PC-3 (cell line): ENCODE results near the gene ING2. TPM values are rescaled to one million over a fixed set of nuclear protein-coding genes. Genes with fewer than 3 reads are reported as not detected.

Experiments used
- ATAC-seq: fragments of 200-7000 bp; cut with Tn5 transposase; 2 replicates; pipeline ENCODE4 v1.9.1; 2020; ENCODE audit warnings: mild to moderate bottlenecking, moderate library complexity
- BruUV-seq: library from RNA; stranded (reverse); fragments of 400-500 nt; replicated peaks from 2 replicates; lab custom pipeline; 2021; lab: Mats Ljungman, UMichigan
- CTCF ChIA-PET: fragments of 300-600 bp; sonication (Branson Sonifier 250); formaldehyde crosslinking; loops from one replicate; lab custom pipeline; 2022; ENCODE audit warnings: antibody characterized with exemption; lab: Charles Lee
- POLR2A ChIA-PET: fragments of 300-600 bp; sonication (Branson Sonifier 250); formaldehyde crosslinking; loops from one replicate; lab custom pipeline; 2022; ENCODE audit warnings: antibody characterized with exemption; ENCODE audit not compliant: unreplicated experiment; lab: Charles Lee
- DNase-seq: peaks from one replicate; pipeline ENCODE4 v3.0.0-alpha.2; 2015
- H2AFZ ChIP-seq: fragments of 300-600 bp; sonication (generic); 2 replicates; pipeline ENCODE4 v1.6.0; 2016; ENCODE audit warnings: antibody characterized with exemption, low read length
- H3F3A ChIP-seq: fragments of 300-600 bp; sonication (generic); one replicate; pipeline ENCODE4 v1.6.0; 2017; ENCODE audit warnings: antibody characterized with exemption, low read length, control low read depth, mild to moderate bottlenecking; ENCODE audit not compliant: unreplicated experiment
- H3K27ac ChIP-seq: fragments of 300-600 bp; sonication (generic); 2 replicates; pipeline ENCODE4 v1.5.1; 2016; ENCODE audit warnings: mild to moderate bottlenecking, low read length
- H3K27me3 ChIP-seq: fragments of 300-600 bp; sonication (generic); 2 replicates; pipeline ENCODE4 v1.6.1; 2016; ENCODE audit warnings: low read length, mixed read lengths
- H3K36me3 ChIP-seq: fragments of 300-600 bp; sonication (generic); 2 replicates; pipeline ENCODE4 v1.6.1; 2016; ENCODE audit warnings: low read depth, mixed run types, low read length, mixed read lengths
- H3K4me1 ChIP-seq: fragments of 300-600 bp; sonication (generic); 2 replicates; pipeline ENCODE4 v1.5.1; 2016; ENCODE audit warnings: low read length; ENCODE audit not compliant: insufficient read depth
- H3K4me2 ChIP-seq: fragments of 300-600 bp; sonication (generic); 2 replicates; pipeline ENCODE4 v1.6.0; 2016; ENCODE audit warnings: low read length
- H3K4me3 ChIP-seq: fragments of 300-600 bp; sonication (generic); 2 replicates; pipeline ENCODE4 v1.5.1; 2016; ENCODE audit warnings: mild to moderate bottlenecking, low read length, mixed read lengths
- H3K79me2 ChIP-seq: fragments of 300-600 bp; sonication (generic); 2 replicates; pipeline ENCODE4 v1.6.1; 2017; ENCODE audit warnings: low read length, mixed read lengths
- H3K9ac ChIP-seq: fragments of 300-600 bp; sonication (generic); 2 replicates; pipeline ENCODE4 v1.6.0; 2016; ENCODE audit warnings: mild to moderate bottlenecking, low read length
- H3K9me2 ChIP-seq: fragments of 300-600 bp; sonication (generic); replicated peaks from 2 replicates; pipeline ENCODE4 v1.6.1; 2016; ENCODE audit warnings: mixed run types, low read length, mixed read lengths
- H3K9me3 ChIP-seq: fragments of 300-600 bp; sonication (generic); 2 replicates; pipeline ENCODE4 v1.6.1; 2016; ENCODE audit warnings: low read length, mixed read lengths
- H4K20me1 ChIP-seq: fragments of 300-600 bp; sonication (generic); 2 replicates; pipeline ENCODE4 v1.6.1; 2016; ENCODE audit warnings: low read length, mixed read lengths
- CTCF ChIP-seq: fragments of 300-600 bp; sonication (generic); conservative IDR thresholded peaks from 2 replicates; pipeline ENCODE4 v1.5.1; 2017; ENCODE audit warnings: antibody characterized with exemption, low read depth, mild to moderate bottlenecking, low read length
- EZH2 ChIP-seq: fragments of 300-600 bp; sonication (generic); IDR thresholded peaks from one replicate; pipeline ENCODE4 v1.6.1; 2017; ENCODE audit warnings: antibody characterized with exemption, mild to moderate bottlenecking, low read length; ENCODE audit not compliant: unreplicated experiment
- EZH2phosphoT487 ChIP-seq: fragments of 300-600 bp; sonication (generic); IDR thresholded peaks from 2 replicates; pipeline ENCODE4 v1.6.1; 2018; ENCODE audit warnings: mild to moderate bottlenecking, antibody characterized with exemption, low read length, borderline replicate concordance
- intact Hi-C: fragments of 100-400 bp; cut with micrococcal nuclease; formaldehyde crosslinking; loops from 2 replicates; pipeline ENCODE4 v1.9.0; 2023
- total RNA-seq: library from RNA; depleted of rRNA; stranded (reverse); fragments of >200 nt; gene quantifications from 2 replicates; pipeline ENCODE4 v1.2.3, GENCODE V29; 2014

Gene ING2
- total RNA-seq, 1 experiment from 2014 or later, result 17.3 TPM

- no peaks in the 10 kb centered on the region for H3F3A ChIP-seq
- no peaks in the 10 kb centered on the region for H4K20me1 ChIP-seq
- no peak overlapping the region for H3K4me2 ChIP-seq
- ATAC-seq, result no peak
- H3K79me2 ChIP-seq, result no peaks in the 10 kb centered on the region
- H2AFZ ChIP-seq, result no peak overlapping the region
- ChIA-PET POLR2A (no interaction called here), CTCF (interaction anchor here (0.7 kb wide), 1 partner anchor 871 kb away, joined by 3 read pairs; no protein-coding TSS in a partner anchor)
- TF ChIP-seq CTCF (no peak), EZH2 (no peak), EZH2phosphoT487 (no peak)
- no peak overlapping the region for H3K27ac ChIP-seq
- H3K36me3 ChIP-seq, result no peaks in the 10 kb centered on the region
- H3K27me3 ChIP-seq, result no peaks in the 10 kb centered on the region
- intact Hi-C loops, result no loop called here
- DNase-seq, result no peak
- no peaks in the 10 kb centered on the region for H3K9me2 ChIP-seq
- BruUV-seq, result no TSS peak
- no peaks in the 10 kb centered on the region for H3K9me3 ChIP-seq
- H3K9ac ChIP-seq, result no peak overlapping the region
- H3K4me3 ChIP-seq, result no peak overlapping the region
- no peaks in the 10 kb centered on the region for H3K4me1 ChIP-seq
These were observed 41.5 kb downstream of the ING2 start for GRCh38 chr4:183546376-183546775.

GRCh38 chr4:183548306-183548705 is 43.4 kb downstream of the ING2 start:
- H3K9me3 ChIP-seq, result no peaks in the 10 kb centered on the region
- H3F3A ChIP-seq, result no peaks in the 10 kb centered on the region
- no peak for TF ChIP-seq CTCF
- no peak for TF ChIP-seq EZH2
- TF ChIP-seq EZH2phosphoT487, result no peak
- no peak overlapping the region for H2AFZ ChIP-seq
- no peak overlapping the region for H3K4me2 ChIP-seq
- CTCF ChIA-PET, result no interaction called here
- H3K79me2 ChIP-seq, result no peaks in the 10 kb centered on the region
- no peak for ATAC-seq
- H3K9ac ChIP-seq, result no peak overlapping the region
- POLR2A ChIA-PET, result no interaction called here
- BruUV-seq, result no TSS peak
- no peaks in the 10 kb centered on the region for H3K4me1 ChIP-seq
- DNase-seq, result no peak
- no peak overlapping the region for H3K27ac ChIP-seq
- H3K4me3 ChIP-seq, result no peak overlapping the region
- H3K36me3 ChIP-seq, result no peaks in the 10 kb centered on the region
- no peaks in the 10 kb centered on the region for H4K20me1 ChIP-seq
- no peaks in the 10 kb centered on the region for H3K27me3 ChIP-seq
- intact Hi-C loops, result no loop called here
- no peaks in the 10 kb centered on the region for H3K9me2 ChIP-seq

- ChIA-PET CTCF (no interaction called here), POLR2A (no interaction called here)
- Histone ChIP-seq H3K9ac (no peak overlapping the region), H3K4me1 (no peaks in the 10 kb centered on the region), H4K20me1 (no peaks in the 10 kb centered on the region), H3K9me2 (no peaks in the 10 kb centered on the region), H3K79me2 (no peaks in the 10 kb centered on the region), H3K27ac (no peak overlapping the region), H2AFZ (no peak overlapping the region), H3F3A (no peaks in the 10 kb centered on the region), H3K4me2 (no peak overlapping the region), H3K4me3 (no peak overlapping the region), H3K27me3 (no peaks in the 10 kb centered on the region), H3K9me3 (no peaks in the 10 kb centered on the region), H3K36me3 (no peaks in the 10 kb centered on the region)
- TF ChIP-seq CTCF (no peak), EZH2phosphoT487 (no peak), EZH2 (no peak)
- intact Hi-C loops, result no loop called here
- ATAC-seq (no peak), DNase-seq (no peak)
- BruUV-seq, result no TSS peak
These were observed 45.7 kb downstream of the ING2 start for GRCh38 chr4:183550345-183551093.
